HCT116 (cell line): Measurements from ENCODE around the gene FOXN3. TPM values are rescaled to one million over a fixed set of nuclear protein-coding genes. Genes with fewer than 3 reads are reported as not detected.

ENCODE experiments used
- ATAC-seq: fragments of 200-7000 bp; cut with Tn5 transposase; 2 replicates; pipeline ENCODE4 v1.9.1; 2020; ENCODE audit warnings: mild to moderate bottlenecking, moderate library complexity
- BruUV-seq: library from RNA; stranded (reverse); fragments of 400-500 nt; replicated peaks from 2 replicates; lab custom pipeline; 2021; lab: Mats Ljungman, UMichigan
- CTCF ChIA-PET: fragments of 300-600 bp; sonication (Branson Sonifier 250); formaldehyde crosslinking; loops from one replicate; lab custom pipeline; 2021; ENCODE audit warnings: antibody characterized with exemption; lab: Charles Lee
- POLR2A ChIA-PET: fragments of 300-600, 350-600 bp; sonication (Branson Sonifier 250); formaldehyde crosslinking; loops from one replicate; lab custom pipeline; 2021; ENCODE audit warnings: antibody characterized with exemption; lab: Charles Lee
- RAD21 ChIA-PET, 2 experiments: fragments of 300-600 bp; sonication (Branson Sonifier 250); formaldehyde crosslinking; loops; one replicate each; lab custom pipeline; 2023; ENCODE audit warnings: low total read pairs in 2 of 2; ENCODE audit not compliant: uncharacterized antibody in 2 of 2, unreplicated experiment in 2 of 2, low non-redundant PET in 1 of 2; lab: Charles Lee
- DNase-seq: peaks from one replicate; pipeline ENCODE4 v3.0.0-alpha.2; 2010; ENCODE audit warnings: low read depth, low spot score
- H2AFZ ChIP-seq: fragments of 200-600 bp; shearing (Covaris generic), sonication (generic); 2 replicates; pipeline ENCODE4 v1.6.1; 2017; ENCODE audit warnings: low read depth, mixed run types, mixed read lengths, antibody characterized with exemption, low read length; ENCODE audit not compliant: poor library complexity, severe bottlenecking
- H3K27ac ChIP-seq: 2 replicates; pipeline ENCODE4 v1.5.1; 2012; ENCODE audit warnings: low read depth, low read length
- H3K27me3 ChIP-seq: fragments of 200-600 bp; sonication (generic); 2 replicates; pipeline ENCODE4 v1.6.1; 2016; ENCODE audit warnings: mixed run types, low read length, mixed read lengths; ENCODE audit not compliant: insufficient read depth
- H3K36me3 ChIP-seq, 2 experiments: fragments of 200-500 bp in 1 of 2; fragments of 200-600 bp in 1 of 2; sonication (Bioruptor generic) in 1 of 2; sonication (generic) in 1 of 2; 2 replicates each; pipeline versions ENCODE4 v1.5.1 to v1.6.1; 2014 to 2016; ENCODE audit warnings: low read length in 2 of 2, inconsistent platforms in 1 of 2, mixed read lengths in 1 of 2, mixed run types in 1 of 2; ENCODE audit not compliant: insufficient read depth in 2 of 2, control insufficient read depth in 1 of 2
- H3K4me1 ChIP-seq, 2 experiments: fragments of 200-600 bp in 1 of 2; sonication (generic) in 1 of 2; 2 replicates each; pipeline versions ENCODE4 v1.5.1 to v1.6.1; 2012 to 2017; ENCODE audit warnings: low read length in 2 of 2, inconsistent platforms in 1 of 2, mild to moderate bottlenecking in 1 of 2, mixed read lengths in 1 of 2, mixed run types in 1 of 2, moderate library complexity in 1 of 2; ENCODE audit not compliant: insufficient read depth in 2 of 2, control insufficient read depth in 1 of 2
- H3K4me2 ChIP-seq: fragments of 200-600 bp; sonication (generic); 2 replicates; pipeline ENCODE4 v1.6.1; 2017; ENCODE audit warnings: mixed run types, low read length, mixed read lengths
- H3K4me3 ChIP-seq, 2 experiments: fragments of 200-600 bp in 1 of 2; sonication (generic) in 1 of 2; replicated peaks in 1 of 2; 2 replicates each; pipeline ENCODE4 v1.5.1; 2011 to 2016; ENCODE audit warnings: low read length in 2 of 2, control low read depth in 1 of 2, low read depth in 1 of 2, mild to moderate bottlenecking in 1 of 2, mixed read lengths in 1 of 2, mixed run types in 1 of 2
- H3K79me2 ChIP-seq: fragments of 200-600 bp; sonication (generic); 2 replicates; pipeline ENCODE4 v1.6.1; 2017; ENCODE audit warnings: mild to moderate bottlenecking, mixed run types, low read length, moderate library complexity, mixed read lengths; ENCODE audit not compliant: insufficient read depth
- H3K9ac ChIP-seq: fragments of 200-600 bp; sonication (generic); 2 replicates; pipeline ENCODE4 v1.6.1; 2016; ENCODE audit warnings: low read length, mixed read lengths
- H3K9me2 ChIP-seq: fragments of 200-600 bp; sonication (generic), shearing (Covaris generic); 2 replicates; pipeline ENCODE4 v1.6.1; 2017; ENCODE audit warnings: mixed run types, mild to moderate bottlenecking, moderate library complexity; ENCODE audit not compliant: insufficient read depth
- H3K9me3 ChIP-seq, 2 experiments: fragments of 200-500 bp in 1 of 2; fragments of 200-600 bp in 1 of 2; sonication (Bioruptor generic) in 1 of 2; sonication (generic) in 1 of 2; 2 replicates each; pipeline ENCODE4 v1.6.1; 2014 to 2017; ENCODE audit warnings: low read length in 2 of 2, mixed read lengths in 2 of 2, inconsistent platforms in 1 of 2, low read depth in 1 of 2, mild to moderate bottlenecking in 1 of 2, mixed run types in 1 of 2, moderate library complexity in 1 of 2; ENCODE audit not compliant: control insufficient read depth in 1 of 2, insufficient read depth in 1 of 2
- H4K20me1 ChIP-seq: fragments of 200-600 bp; sonication (generic), shearing (Covaris generic); 2 replicates; pipeline ENCODE4 v1.6.1; 2017; ENCODE audit warnings: mixed run types, mild to moderate bottlenecking, moderate library complexity; ENCODE audit not compliant: insufficient read depth
- CBX3 ChIP-seq: IDR thresholded peaks from 2 replicates; pipeline ENCODE4 v1.6.1; 2012; ENCODE audit warnings: low read depth
- EGR1 ChIP-seq: IDR thresholded peaks from 2 replicates; pipeline ENCODE4 v1.6.1; 2012; ENCODE audit warnings: low read depth
- ELF1 ChIP-seq: IDR thresholded peaks from 2 replicates; pipeline ENCODE4 v1.6.1; 2012; ENCODE audit warnings: low read depth, borderline replicate concordance
- EZH2 ChIP-seq: fragments of 200-600 bp; sonication (generic); IDR thresholded peaks from 2 replicates; pipeline ENCODE4 v1.6.1; 2017; ENCODE audit warnings: antibody characterized with exemption, mixed run types
- EZH2phosphoT487 ChIP-seq: fragments of 200-600 bp; IDR thresholded peaks from 2 replicates; pipeline ENCODE4 v1.6.1; 2018; ENCODE audit warnings: antibody characterized with exemption, borderline replicate concordance
- JUND ChIP-seq: IDR thresholded peaks from 2 replicates; pipeline ENCODE4 v1.6.1; 2012
- POLR2A ChIP-seq: IDR thresholded peaks from 2 replicates; pipeline ENCODE4 v1.7.0; 2011; ENCODE audit warnings: borderline replicate concordance; ENCODE audit not compliant: insufficient read depth, insufficient read length; ENCODE audit errors: extremely low read depth
- POLR2AphosphoS5 ChIP-seq: IDR thresholded peaks from 2 replicates; pipeline ENCODE4 v1.6.1; 2011; ENCODE audit warnings: mild to moderate bottlenecking, low read depth, low read length, moderate library complexity
- SP1 ChIP-seq: IDR thresholded peaks from 2 replicates; pipeline ENCODE4 v1.6.1; 2012; ENCODE audit warnings: low read depth
- TCF7L2 ChIP-seq: IDR thresholded peaks from 2 replicates; pipeline ENCODE4 v1.7.0; 2011; ENCODE audit warnings: borderline replicate concordance, inconsistent platforms; ENCODE audit not compliant: insufficient read depth, insufficient read length; ENCODE audit errors: extremely low read depth
- YY1 ChIP-seq: IDR thresholded peaks from 2 replicates; pipeline ENCODE4 v1.6.1; 2011; ENCODE audit warnings: low read length, low read depth, moderate library complexity, mild to moderate bottlenecking; ENCODE audit not compliant: insufficient replicate concordance; ENCODE audit errors: extremely low read depth
- ZFX ChIP-seq: fragments of 450-650 bp; IDR thresholded peaks from 2 replicates; pipeline ENCODE4 v1.6.1; 2017
- ZNF274 ChIP-seq: fragments of 200-500 bp; sonication (Bioruptor generic); IDR thresholded peaks from 2 replicates; pipeline ENCODE4 v1.6.1; 2014; ENCODE audit warnings: mild to moderate bottlenecking, low read depth, low read length, inconsistent platforms
- intact Hi-C: fragments of 100-400 bp; cut with micrococcal nuclease; formaldehyde crosslinking; loops from 2 replicates; pipeline ENCODE4 v1.10.0; 2022
- total RNA-seq: library from RNA; stranded (reverse); gene quantifications from one replicate; pipeline ENCODE4 v1.2.1, GENCODE V29; 2021; ENCODE audit not compliant: unreplicated experiment
- TF ChIP-seq, protein P1 (sequence below), 3 experiments: fragments of 200-600 bp in 1 of 3; sonication (generic) in 1 of 3; IDR thresholded peaks in 2 of 3; conservative IDR thresholded peaks in 1 of 3; 2 replicates each; pipeline ENCODE4 v1.5.1; 2012 to 2017; ENCODE audit warnings: low read depth in 2 of 3, low read length in 2 of 3, antibody characterized with exemption in 1 of 3, borderline replicate concordance in 1 of 3, control low read depth in 1 of 3, mild to moderate bottlenecking in 1 of 3, mixed read lengths in 1 of 3, mixed run types in 1 of 3, moderate library complexity in 1 of 3; ENCODE audit not compliant: insufficient read depth in 1 of 3
- TF ChIP-seq, protein P2 (sequence below): IDR thresholded peaks from 2 replicates; pipeline ENCODE4 v1.6.1; 2012; ENCODE audit warnings: low read depth

Gene FOXN3
- total RNA-seq, 1 experiment from 2014 or later, result 20.0 TPM

DNA sequence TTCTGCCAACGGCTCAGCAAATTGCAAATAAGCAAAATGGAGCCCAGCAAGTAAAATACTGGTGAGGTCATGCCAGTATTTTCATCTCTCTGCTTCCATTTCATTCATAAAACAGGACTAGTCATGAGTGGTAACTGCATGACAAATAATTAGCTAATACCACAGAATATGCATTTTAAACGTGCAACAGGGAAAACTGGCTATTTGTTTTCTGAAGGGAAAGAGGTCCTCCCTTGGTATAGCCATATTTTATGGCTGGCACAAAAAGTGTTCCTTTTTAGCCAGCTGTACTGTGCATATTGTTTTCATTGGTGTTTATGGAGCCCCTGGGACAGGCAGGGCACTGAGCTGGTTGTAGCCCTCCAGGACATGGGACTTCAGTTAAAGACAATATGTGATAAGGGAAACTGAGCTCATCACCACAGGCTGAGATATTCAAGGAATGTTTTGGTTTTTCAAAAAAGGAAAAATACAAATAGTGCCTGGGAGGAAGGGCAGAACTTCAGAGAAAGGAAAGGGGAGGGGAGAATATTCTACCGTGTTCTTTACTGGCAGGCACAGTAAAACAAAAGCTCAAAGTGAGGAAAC is 26.1 kb upstream of the FOXN3 start:
- Histone ChIP-seq H3K4me1 (no peaks in the 10 kb centered on the region), H4K20me1 (no peaks in the 10 kb centered on the region), H3K9me2 (no peaks in the 10 kb centered on the region), H3K9me3 (no peaks in the 10 kb centered on the region), H2AFZ (no peak overlapping the region), H3K27ac (no peak overlapping the region), H3K9ac (no peak overlapping the region), H3K27me3 (no peaks in the 10 kb centered on the region), H3K79me2 (no peaks in the 10 kb centered on the region), H3K4me3 (no peak overlapping the region), H3K36me3 (no peaks in the 10 kb centered on the region), H3K4me2 (no peak overlapping the region)
- CTCF ChIA-PET, result no interaction called here
- TF ChIP-seq EZH2phosphoT487 (no peak), POLR2A (no peak), CBX3 (no peak), JUND (no peak), YY1 (no peak), TCF7L2 (no peak), POLR2AphosphoS5 (no peak), EZH2 (no peak), EGR1 (no peak), ZNF274 (no peak), SP1 (no peak)
- ATAC-seq (no peak), DNase-seq (no peak)
- RAD21 ChIA-PET, result no interaction called here
- intact Hi-C loops, result no loop called here
- BruUV-seq, result no TSS peak
- POLR2A ChIA-PET, result no interaction called here

DNA sequence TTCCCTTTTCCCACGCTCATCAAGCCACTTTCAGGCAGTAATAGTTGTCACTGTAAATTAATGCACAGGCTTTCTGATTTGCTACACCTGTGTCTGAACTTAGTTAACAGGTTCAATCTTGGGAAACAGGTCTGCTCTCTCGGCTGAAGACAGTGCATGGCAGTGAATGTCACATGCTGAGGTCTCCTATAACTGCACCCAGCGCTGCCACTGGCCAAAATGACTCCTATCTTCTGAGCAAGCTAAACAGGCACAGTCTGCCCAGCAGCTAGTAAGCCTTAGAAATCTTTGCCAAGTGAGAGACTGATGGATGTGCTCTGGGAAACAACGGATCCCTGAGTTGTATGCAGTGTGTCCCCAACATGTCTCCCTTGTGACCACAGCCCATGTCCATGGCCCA is 25.2 kb upstream of the FOXN3 start:
- ATAC-seq, result no peak
- H3K27ac ChIP-seq, result no peak overlapping the region
- intact Hi-C loops, result no loop called here
- TF ChIP-seq POLR2AphosphoS5, result no peak
- no peak for TF ChIP-seq POLR2A
- TF ChIP-seq ELF1, result no peak
- no peak for TF ChIP-seq EZH2phosphoT487
- no peak for TF ChIP-seq EGR1
- TF ChIP-seq, protein P1, sequence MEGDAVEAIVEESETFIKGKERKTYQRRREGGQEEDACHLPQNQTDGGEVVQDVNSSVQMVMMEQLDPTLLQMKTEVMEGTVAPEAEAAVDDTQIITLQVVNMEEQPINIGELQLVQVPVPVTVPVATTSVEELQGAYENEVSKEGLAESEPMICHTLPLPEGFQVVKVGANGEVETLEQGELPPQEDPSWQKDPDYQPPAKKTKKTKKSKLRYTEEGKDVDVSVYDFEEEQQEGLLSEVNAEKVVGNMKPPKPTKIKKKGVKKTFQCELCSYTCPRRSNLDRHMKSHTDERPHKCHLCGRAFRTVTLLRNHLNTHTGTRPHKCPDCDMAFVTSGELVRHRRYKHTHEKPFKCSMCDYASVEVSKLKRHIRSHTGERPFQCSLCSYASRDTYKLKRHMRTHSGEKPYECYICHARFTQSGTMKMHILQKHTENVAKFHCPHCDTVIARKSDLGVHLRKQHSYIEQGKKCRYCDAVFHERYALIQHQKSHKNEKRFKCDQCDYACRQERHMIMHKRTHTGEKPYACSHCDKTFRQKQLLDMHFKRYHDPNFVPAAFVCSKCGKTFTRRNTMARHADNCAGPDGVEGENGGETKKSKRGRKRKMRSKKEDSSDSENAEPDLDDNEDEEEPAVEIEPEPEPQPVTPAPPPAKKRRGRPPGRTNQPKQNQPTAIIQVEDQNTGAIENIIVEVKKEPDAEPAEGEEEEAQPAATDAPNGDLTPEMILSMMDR (IDR thresholded peaks at IDR 0.05 in 2 of 3, conservative IDR thresholded peaks at IDR 0.05 in 1 of 3; ENCODE audit: borderline replicate concordance in 1 of 3, insufficient read depth in 1 of 3, low read depth in 2 of 3, low read length in 2 of 3), result no peak
- no peak for TF ChIP-seq CBX3
- TF ChIP-seq, protein P2, sequence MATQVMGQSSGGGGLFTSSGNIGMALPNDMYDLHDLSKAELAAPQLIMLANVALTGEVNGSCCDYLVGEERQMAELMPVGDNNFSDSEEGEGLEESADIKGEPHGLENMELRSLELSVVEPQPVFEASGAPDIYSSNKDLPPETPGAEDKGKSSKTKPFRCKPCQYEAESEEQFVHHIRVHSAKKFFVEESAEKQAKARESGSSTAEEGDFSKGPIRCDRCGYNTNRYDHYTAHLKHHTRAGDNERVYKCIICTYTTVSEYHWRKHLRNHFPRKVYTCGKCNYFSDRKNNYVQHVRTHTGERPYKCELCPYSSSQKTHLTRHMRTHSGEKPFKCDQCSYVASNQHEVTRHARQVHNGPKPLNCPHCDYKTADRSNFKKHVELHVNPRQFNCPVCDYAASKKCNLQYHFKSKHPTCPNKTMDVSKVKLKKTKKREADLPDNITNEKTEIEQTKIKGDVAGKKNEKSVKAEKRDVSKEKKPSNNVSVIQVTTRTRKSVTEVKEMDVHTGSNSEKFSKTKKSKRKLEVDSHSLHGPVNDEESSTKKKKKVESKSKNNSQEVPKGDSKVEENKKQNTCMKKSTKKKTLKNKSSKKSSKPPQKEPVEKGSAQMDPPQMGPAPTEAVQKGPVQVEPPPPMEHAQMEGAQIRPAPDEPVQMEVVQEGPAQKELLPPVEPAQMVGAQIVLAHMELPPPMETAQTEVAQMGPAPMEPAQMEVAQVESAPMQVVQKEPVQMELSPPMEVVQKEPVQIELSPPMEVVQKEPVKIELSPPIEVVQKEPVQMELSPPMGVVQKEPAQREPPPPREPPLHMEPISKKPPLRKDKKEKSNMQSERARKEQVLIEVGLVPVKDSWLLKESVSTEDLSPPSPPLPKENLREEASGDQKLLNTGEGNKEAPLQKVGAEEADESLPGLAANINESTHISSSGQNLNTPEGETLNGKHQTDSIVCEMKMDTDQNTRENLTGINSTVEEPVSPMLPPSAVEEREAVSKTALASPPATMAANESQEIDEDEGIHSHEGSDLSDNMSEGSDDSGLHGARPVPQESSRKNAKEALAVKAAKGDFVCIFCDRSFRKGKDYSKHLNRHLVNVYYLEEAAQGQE, result no peak
- TF ChIP-seq ZFX, result no peak
- TF ChIP-seq TCF7L2, result no peak
- no peak for TF ChIP-seq JUND

More for the DNA sequence above, 25.2 kb upstream of the FOXN3 start:
- H3K79me2 ChIP-seq, result no peaks in the 10 kb centered on the region
- POLR2A ChIA-PET, result no interaction called here
- no peak overlapping the region for H3K9ac ChIP-seq
- H4K20me1 ChIP-seq, result no peaks in the 10 kb centered on the region
- CTCF ChIA-PET, result interaction anchor here (0.6 kb wide), 1 partner anchor 17 kb away, joined by 3 read pairs; no protein-coding TSS in a partner anchor
- no peaks in the 10 kb centered on the region for H3K27me3 ChIP-seq
- H3K4me2 ChIP-seq, result no peak overlapping the region
- no peaks in the 10 kb centered on the region for H3K36me3 ChIP-seq
- H3K4me1 ChIP-seq, result no peaks in the 10 kb centered on the region
- no peaks in the 10 kb centered on the region for H3K9me3 ChIP-seq
- BruUV-seq, result no TSS peak
- no peak for DNase-seq
- no peak overlapping the region for H2AFZ ChIP-seq
- no peak overlapping the region for H3K4me3 ChIP-seq
- no peaks in the 10 kb centered on the region for H3K9me2 ChIP-seq
- RAD21 ChIA-PET, result no interaction called here
